Measurements from ENCODE around the gene KCNC3. TPM values are rescaled to one million over a fixed set of nuclear protein-coding genes. Genes with fewer than 3 reads are reported as not detected.

Gene KCNC3
- total and polyA plus RNA-seq, 10 of the 15 experiments (the other 5 are each of a cell fraction or from before 2014, with no cell fraction given) = 0.08 to 3.8 (median 0.44) TPM; not detected in 2

DNA sequence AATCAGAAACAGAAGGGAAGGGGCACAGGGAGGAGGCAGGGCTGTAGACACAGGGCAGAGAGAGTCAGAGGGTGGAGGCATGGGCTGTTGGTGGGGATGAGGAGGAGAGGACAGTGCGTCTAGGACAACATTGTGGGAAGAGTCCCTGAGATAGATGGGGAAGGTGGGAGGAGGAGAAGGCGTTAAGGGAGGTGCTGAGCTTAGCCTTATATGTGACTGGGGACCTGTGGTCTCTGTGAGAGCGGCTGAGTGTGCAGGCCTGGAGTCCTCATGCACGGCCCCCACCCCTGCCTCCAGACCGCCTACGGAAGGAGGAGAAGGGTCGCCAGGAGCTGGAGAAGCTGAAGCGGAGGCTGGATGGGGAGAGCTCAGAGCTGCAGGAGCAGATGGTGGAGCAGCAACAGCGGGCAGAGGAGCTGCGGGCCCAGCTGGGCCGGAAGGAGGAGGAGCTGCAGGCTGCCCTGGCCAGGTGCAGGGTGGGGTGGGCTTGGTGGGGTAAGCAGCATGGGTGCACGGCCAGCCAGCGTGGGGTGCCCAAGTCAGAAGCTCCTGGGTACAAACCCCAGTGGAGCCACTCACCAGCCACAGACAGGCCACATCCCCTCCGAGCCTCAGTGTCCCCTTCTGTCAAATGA, 56.8 kb downstream of the KCNC3 start:
- Histone ChIP-seq H2AFZ (ENCODE audit: control insufficient read depth, low read depth, low read length) (no peak overlapping the region), H3K9ac (ENCODE audit: control insufficient read depth, insufficient read depth, low read length) (no peak overlapping the region), H3K9me3 (replicated peaks; ENCODE audit: control insufficient read depth, insufficient read depth, low read length) (no peaks in the 10 kb centered on the region; the same call in 2 of the 3 replicates), H3K27ac (ENCODE audit: control insufficient read depth, insufficient read depth) (no peak overlapping the region), H3K4me2 (ENCODE audit: control insufficient read depth, insufficient read depth) (no peak overlapping the region), H4K20me1 (ENCODE audit: control insufficient read depth, insufficient read depth) (no peaks in the 10 kb centered on the region), H3K79me2 (ENCODE audit: control insufficient read depth, insufficient read depth, low read length) (no peaks in the 10 kb centered on the region), H3K4me1 (ENCODE audit: control insufficient read depth, insufficient read depth, low read length) (no peaks in the 10 kb centered on the region), H3K36me3 (ENCODE audit: control insufficient read depth in 2 of 2, insufficient read depth in 2 of 2, low read length in 1 of 2) (no peaks in the 10 kb centered on the region), H3K27me3 (replicated peaks in 1 of 2; ENCODE audit: control insufficient read depth in 2 of 2, insufficient read depth in 2 of 2, low read length in 1 of 2) (no peaks in the 10 kb centered on the region; a peak in 2 of 4 replicates), H3K4me3 (no peak overlapping the region)
- FAIRE-seq (no peak), DNase-seq (ENCODE audit: low read depth, low spot score) (no peak), ATAC-seq (no peak)
- 29% methylated on average over 13 of the region's 14 CpGs for WGBS (ENCODE audit: insufficient coverage, insufficient replicate concordance, low lambda C conversion rate, missing lambda C conversion rate)
- ChIA-PET CTCF (interaction anchor here (0.6 to 1.1 kb wide), 2 partner anchors 13 to 216 kb away, joined by 3 read pairs; no protein-coding TSS in a partner anchor), SMC1A (ENCODE audit: uncharacterized antibody, unreplicated experiment) (interaction anchor here (1.2 to 1.4 kb wide), 2 partner anchors 14 to 29 kb away, joined by 3 to 4 read pairs; no protein-coding TSS in a partner anchor), RAD21 (ENCODE audit: unreplicated experiment) (no interaction called here), POLR2A (interaction anchor here (0.6 to 1.3 kb wide), 2 partner anchors 8 to 35 kb away, joined by 3 to 4 read pairs; no protein-coding TSS in a partner anchor)
- in situ Hi-C loops (cut with MboI) = no loop called here
- TF ChIP-seq STAT1 (conservative IDR thresholded peaks at IDR 0.05) (no peak), TCF3 (IDR thresholded peaks at IDR 0.05; ENCODE audit: borderline replicate concordance, insufficient read depth, low read depth, low read length) (no peak), ZZZ3 (IDR thresholded peaks at IDR 0.05; ENCODE audit: control insufficient read depth, insufficient read length, low read depth) (no peak)
- no TSS peak for BruUV-seq (replicated peaks)
- intact Hi-C loops (cut with micrococcal nuclease; ENCODE audit: unreplicated experiment) = no loop called here

DNA sequence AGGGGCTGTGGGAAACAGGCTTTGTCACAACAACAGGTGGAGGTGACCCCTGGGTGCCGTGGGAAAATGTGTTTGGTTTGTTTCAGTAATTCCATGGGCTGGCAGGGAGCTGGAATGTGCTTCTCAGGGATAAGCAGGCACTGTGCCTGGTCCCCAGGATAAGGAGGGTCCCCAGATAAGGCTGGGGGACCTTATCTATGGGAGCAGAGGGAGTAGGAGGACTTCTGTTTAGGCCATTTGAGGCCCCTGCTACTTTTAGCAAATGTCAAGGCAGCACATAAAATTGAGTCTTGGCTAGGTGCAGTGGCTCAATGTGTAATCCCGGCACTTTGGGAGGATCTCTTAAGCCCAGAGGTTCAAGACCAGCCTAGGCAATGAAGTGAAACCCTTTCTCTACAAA, 59.5 kb downstream of the KCNC3 start:
- no peaks in the 10 kb centered on the region; the same call in 2 of the 3 replicates for H3K9me3 ChIP-seq (replicated peaks; ENCODE audit: control insufficient read depth, insufficient read depth, low read length)
- H3K27ac ChIP-seq (ENCODE audit: control insufficient read depth, insufficient read depth) = no peak overlapping the region
- H3K27me3 ChIP-seq (replicated peaks in 1 of 2; ENCODE audit: control insufficient read depth in 2 of 2, insufficient read depth in 2 of 2, low read length in 1 of 2) = no peaks in the 10 kb centered on the region; a peak in 1 of 4 replicates
- intact Hi-C loops (cut with micrococcal nuclease; ENCODE audit: unreplicated experiment) (no loop called here), in situ Hi-C loops (cut with MboI) (no loop called here)
- ChIA-PET RAD21 (ENCODE audit: unreplicated experiment) (interaction anchor here (1.1 kb wide), 1 partner anchor 12 kb away, joined by 3 read pairs; no protein-coding TSS in a partner anchor), POLR2A (no interaction called here), CTCF (no interaction called here), SMC1A (ENCODE audit: uncharacterized antibody, unreplicated experiment) (no interaction called here)
- FAIRE-seq (no peak), DNase-seq (ENCODE audit: low read depth, low spot score) (no peak), ATAC-seq (no peak)
- no peak overlapping the region for H2AFZ ChIP-seq (ENCODE audit: control insufficient read depth, low read depth, low read length)
- BruUV-seq (replicated peaks) = no TSS peak
- no peaks in the 10 kb centered on the region for H3K79me2 ChIP-seq (ENCODE audit: control insufficient read depth, insufficient read depth, low read length)
- no peak overlapping the region for H3K9ac ChIP-seq (ENCODE audit: control insufficient read depth, insufficient read depth, low read length)
- H3K36me3 ChIP-seq (ENCODE audit: control insufficient read depth in 2 of 2, insufficient read depth in 2 of 2, low read length in 1 of 2) = no peaks in the 10 kb centered on the region
- H3K4me2 ChIP-seq (ENCODE audit: control insufficient read depth, insufficient read depth) = no peak overlapping the region
- TF ChIP-seq SREBF2 (IDR thresholded peaks at IDR 0.05; ENCODE audit: low read length) = no peak
- TF ChIP-seq MEF2B (IDR thresholded peaks at IDR 0.05; ENCODE audit: partially characterized antibody, poor library complexity, severe bottlenecking) = no peak
- no peak for TF ChIP-seq IKZF1 (conservative IDR thresholded peaks at IDR 0.05)
- H4K20me1 ChIP-seq (ENCODE audit: control insufficient read depth, insufficient read depth) = no peaks in the 10 kb centered on the region
- WGBS (ENCODE audit: insufficient coverage, insufficient replicate concordance, low lambda C conversion rate, missing lambda C conversion rate) = 0% methylated on average over 2 of the region's 2 CpGs
- no peak overlapping the region for H3K4me3 ChIP-seq
- no peaks in the 10 kb centered on the region for H3K4me1 ChIP-seq (ENCODE audit: control insufficient read depth, insufficient read depth, low read length)
